ENCODE results near the gene KDM4C. TPM values are rescaled to one million over a fixed set of nuclear protein-coding genes. Genes with fewer than 3 reads are reported as not detected.
A peak's percentile ranks its signal among the peaks of the same experiment; 100 is the strongest.

KDM4C gene
- total RNA-seq, 1 donor from 2014 or later: 16.5 TPM

DNA sequence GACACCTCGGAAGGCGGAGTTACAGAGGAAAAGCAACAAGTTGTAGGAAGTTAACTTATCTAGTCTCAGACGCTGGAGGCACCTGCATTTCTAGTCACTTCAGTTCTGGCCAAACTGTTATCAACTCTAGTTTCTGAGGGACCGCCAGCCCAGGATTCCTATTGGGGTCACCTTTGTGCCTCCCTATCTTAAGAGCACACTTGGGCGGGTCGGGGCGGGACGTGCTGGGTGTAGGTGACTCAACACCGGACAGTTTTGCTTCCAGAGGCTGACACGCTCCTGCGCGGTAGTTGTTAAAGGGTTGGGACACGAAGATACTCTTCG lies 679 bp upstream of the KDM4C start:
- H3K4me3 ChIP-seq (ENCODE audit: low read depth, low read length): peak overlapping the region; percentile 82
- TF ChIP-seq, protein P1, sequence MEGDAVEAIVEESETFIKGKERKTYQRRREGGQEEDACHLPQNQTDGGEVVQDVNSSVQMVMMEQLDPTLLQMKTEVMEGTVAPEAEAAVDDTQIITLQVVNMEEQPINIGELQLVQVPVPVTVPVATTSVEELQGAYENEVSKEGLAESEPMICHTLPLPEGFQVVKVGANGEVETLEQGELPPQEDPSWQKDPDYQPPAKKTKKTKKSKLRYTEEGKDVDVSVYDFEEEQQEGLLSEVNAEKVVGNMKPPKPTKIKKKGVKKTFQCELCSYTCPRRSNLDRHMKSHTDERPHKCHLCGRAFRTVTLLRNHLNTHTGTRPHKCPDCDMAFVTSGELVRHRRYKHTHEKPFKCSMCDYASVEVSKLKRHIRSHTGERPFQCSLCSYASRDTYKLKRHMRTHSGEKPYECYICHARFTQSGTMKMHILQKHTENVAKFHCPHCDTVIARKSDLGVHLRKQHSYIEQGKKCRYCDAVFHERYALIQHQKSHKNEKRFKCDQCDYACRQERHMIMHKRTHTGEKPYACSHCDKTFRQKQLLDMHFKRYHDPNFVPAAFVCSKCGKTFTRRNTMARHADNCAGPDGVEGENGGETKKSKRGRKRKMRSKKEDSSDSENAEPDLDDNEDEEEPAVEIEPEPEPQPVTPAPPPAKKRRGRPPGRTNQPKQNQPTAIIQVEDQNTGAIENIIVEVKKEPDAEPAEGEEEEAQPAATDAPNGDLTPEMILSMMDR (conservative IDR thresholded peaks at IDR 0.05; ENCODE audit: low read depth, low read length): no peak
- peak; percentile 56 for DNase-seq (ENCODE audit: low read depth)

DNA sequence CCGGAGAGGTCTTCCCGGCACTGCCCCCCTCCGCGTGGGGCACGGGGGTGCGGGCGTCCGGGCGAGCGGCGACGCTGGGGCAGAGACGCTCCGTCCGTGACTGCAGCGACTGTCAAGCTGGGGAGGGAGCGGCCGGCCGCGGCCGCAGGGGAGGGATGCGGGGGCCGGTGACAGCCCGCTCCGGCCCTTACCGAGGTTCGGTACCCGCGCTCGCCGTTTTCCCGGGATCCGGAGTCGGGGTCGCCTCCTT lies 400 bp downstream of the KDM4C start:
- TF ChIP-seq, protein P1 (conservative IDR thresholded peaks at IDR 0.05; ENCODE audit: low read depth, low read length): no peak
- H3K4me3 ChIP-seq (ENCODE audit: low read depth, low read length): peak overlapping the region; percentile 82
- no peak for DNase-seq (ENCODE audit: low read depth)

DNA sequence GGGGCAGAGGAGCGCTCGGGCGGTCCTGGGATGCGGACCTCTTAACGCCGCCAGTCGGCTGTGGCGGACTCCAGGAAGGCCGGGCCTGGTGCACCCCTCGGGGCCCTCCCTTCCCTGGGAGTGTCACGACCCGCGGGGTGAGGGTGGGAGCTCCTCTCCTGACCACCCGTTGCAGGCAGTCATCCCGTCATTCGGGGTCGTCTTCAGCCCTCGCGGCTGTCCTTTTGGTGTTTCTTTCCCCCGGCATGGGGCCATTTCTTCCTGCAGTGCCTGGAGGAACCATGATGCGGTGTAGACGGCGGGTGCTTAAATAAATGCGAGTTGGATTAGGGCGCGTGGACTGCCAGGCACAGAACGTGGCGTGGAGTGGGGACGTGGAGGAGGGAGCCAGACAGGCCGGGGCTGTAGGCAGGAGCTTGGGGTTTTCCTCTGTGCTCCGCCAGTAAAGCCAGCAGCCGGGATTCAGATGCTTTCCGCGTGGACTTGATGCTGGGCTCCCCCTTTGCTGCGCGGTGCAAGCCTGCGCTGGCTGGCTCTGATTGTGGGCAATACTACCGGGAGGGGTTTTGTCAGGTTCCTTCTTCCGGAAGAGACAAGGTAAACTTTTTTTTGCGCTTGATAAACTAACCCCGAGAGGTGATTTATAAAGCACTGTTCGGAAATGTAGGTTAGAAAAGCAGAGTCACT lies 868 bp downstream of the KDM4C start:
- TF ChIP-seq, protein P1 (conservative IDR thresholded peaks at IDR 0.05; ENCODE audit: low read depth, low read length): no peak
- DNase-seq (ENCODE audit: low read depth): no peak
- peak overlapping the region; percentile 82 for H3K4me3 ChIP-seq (ENCODE audit: low read depth, low read length)

DNA sequence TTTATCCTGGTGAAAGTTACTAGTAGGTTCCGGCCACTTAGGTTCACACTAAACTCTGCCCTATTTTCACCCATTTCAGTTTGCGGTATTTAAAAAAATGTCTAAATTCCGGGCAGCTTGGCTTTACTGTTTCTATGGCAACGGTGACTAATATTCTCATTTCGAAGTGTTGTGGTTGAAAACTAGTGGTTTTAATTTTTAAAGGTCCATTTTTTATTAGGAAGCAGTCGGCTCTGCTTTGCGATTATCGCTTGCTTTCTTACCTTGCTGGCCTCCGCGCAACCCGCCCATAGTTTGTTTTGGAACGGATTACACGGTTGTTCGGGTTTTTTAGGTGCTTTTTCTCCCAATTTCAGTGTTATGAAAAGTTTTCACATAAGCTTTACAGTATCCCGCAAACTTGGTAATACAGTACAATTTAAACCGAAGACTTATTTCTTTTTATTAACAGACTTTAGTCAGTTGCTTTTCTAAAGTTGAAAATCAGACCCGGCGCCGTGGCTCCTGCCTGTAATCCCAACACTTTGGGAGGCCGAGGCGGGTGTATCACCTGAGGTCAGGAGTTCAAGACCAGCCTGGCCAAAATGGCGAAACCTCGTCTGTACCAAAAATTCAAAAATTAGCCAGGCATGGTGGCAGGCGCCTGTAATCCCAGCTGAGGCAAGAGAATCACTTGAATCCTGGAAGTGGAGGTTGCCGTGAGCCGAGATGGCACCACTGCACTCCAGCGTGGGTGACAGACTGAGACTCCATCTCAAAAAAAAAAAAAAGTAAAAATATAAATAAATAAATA lies 1.6 kb downstream of the KDM4C start:
- peak overlapping the region; percentile 82 for H3K4me3 ChIP-seq (ENCODE audit: low read depth, low read length)
- peak; percentile 72 for DNase-seq (ENCODE audit: low read depth)
- TF ChIP-seq, protein P1 (conservative IDR thresholded peaks at IDR 0.05; ENCODE audit: low read depth, low read length): no peak

DNA sequence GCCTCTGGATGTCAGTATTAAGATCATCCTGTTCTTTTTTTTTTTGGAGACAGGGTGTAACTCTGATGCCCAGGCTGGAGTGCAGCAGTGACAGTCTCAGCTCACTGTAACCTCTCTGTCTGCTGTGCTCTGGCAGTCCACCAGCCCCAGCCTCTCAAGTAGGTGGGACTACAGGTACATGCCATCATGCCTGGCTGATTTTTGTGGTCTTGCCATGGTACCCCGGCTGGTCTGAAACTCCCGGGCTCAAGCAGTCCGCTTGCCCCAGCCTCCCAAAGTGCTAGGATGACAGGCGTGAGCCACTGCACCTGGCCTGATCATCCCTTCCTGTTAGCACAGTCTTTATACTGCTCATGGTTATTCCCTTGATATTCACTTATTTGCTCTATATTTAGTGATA lies 3.5 kb downstream of the KDM4C start:
- TF ChIP-seq, protein P1 (conservative IDR thresholded peaks at IDR 0.05; ENCODE audit: low read depth, low read length): no peak
- DNase-seq (ENCODE audit: low read depth): no peak
- H3K4me3 ChIP-seq (ENCODE audit: low read depth, low read length): no peak overlapping the region

DNA sequence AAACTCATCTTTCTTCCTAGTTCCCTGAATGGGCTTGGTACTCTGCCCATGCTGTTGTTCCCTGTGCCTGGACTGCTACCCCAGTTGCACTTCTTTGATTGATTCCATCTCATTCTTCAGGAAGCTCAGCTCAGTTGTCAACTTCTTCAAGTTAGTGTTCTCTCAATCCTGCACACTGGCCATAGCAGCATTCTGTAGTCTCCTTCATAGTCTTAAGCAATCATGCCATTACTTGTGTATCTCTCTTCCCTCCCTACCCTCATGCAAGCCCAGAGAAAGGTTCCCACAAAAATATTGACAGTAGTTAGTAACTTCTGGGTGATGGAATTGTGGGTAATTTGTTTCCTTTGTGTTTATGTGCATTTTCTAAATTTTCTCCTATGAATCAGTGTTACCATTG lies 5.5 kb downstream of the KDM4C start:
- H3K4me3 ChIP-seq (ENCODE audit: low read depth, low read length): no peak overlapping the region
- TF ChIP-seq, protein P1 (conservative IDR thresholded peaks at IDR 0.05; ENCODE audit: low read depth, low read length): no peak
- DNase-seq (ENCODE audit: low read depth): no peak

DNA sequence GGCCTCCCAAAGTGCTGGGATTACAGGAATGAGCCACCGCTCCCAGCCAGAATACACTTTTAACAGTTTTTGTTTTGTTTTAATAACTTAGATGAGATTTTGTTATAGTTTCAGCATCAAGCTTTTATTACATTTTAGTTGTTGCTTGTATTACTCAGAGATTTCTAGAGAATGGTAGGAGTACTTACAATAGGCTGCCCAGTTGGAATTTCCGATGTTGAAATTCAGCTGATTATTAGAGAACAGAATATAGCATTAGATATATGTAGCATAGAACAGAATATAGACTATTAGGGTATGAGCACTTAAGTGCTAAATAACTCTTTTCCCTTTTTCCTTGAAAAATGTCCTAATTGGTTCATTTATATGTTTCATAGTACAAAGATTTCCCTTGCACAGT lies 6.2 kb downstream of the KDM4C start:
- no peak for DNase-seq (ENCODE audit: low read depth)
- no peak overlapping the region for H3K4me3 ChIP-seq (ENCODE audit: low read depth, low read length)
- TF ChIP-seq, protein P1 (conservative IDR thresholded peaks at IDR 0.05; ENCODE audit: low read depth, low read length): no peak
